Upper lobe of left lung (tissue), 6 donors: ENCODE results near the gene KRTAP4-8. TPM values are rescaled to one million over a fixed set of nuclear protein-coding genes. Genes with fewer than 3 reads are reported as not detected.

Experiments
- ATAC-seq, 2 donors: fragments of 200-7000 bp; cut with Tn5 transposase; one replicate each; pipeline ENCODE4 v1.9.1; 2022; ENCODE audit warnings: mild to moderate bottlenecking in 2 of 2, moderate library complexity in 2 of 2; ENCODE audit not compliant: low FRiP score in 2 of 2
- DNase-seq, 2 donors: peaks; one replicate each; pipeline ENCODE4 v3.0.0-alpha.2; 2019 to 2020
- H3K27ac ChIP-seq, 4 donors: fragments of 200-600 bp; sonication (generic); one replicate each; pipeline ENCODE4 v1.5.1; 2016 to 2019
- H3K27me3 ChIP-seq, 4 donors: fragments of 200-600 bp; sonication (generic); one replicate each; pipeline ENCODE4 v1.5.1; 2017 to 2019
- H3K36me3 ChIP-seq, 4 donors: fragments of 200-600 bp; sonication (generic); one replicate each; pipeline ENCODE4 v1.5.1; 2016 to 2019
- H3K4me1 ChIP-seq, 4 donors: fragments of 200-600 bp; sonication (generic); one replicate each; pipeline ENCODE4 v1.5.1; 2018 to 2019
- H3K4me3 ChIP-seq, 4 donors: fragments of 200-600 bp; sonication (generic); one replicate each; pipeline ENCODE4 v1.5.1; 2017 to 2019; ENCODE audit warnings: mild to moderate bottlenecking in 2 of 4, moderate library complexity in 1 of 4
- H3K9me3 ChIP-seq, 4 donors: fragments of 200-600 bp; sonication (generic); one replicate each; pipeline ENCODE4 v1.5.1; 2018 to 2019
- EP300 ChIP-seq, 4 donors: sonication (generic); formaldehyde crosslinking; IDR thresholded peaks; one replicate each; pipeline ENCODE4 v1.5.1; 2017; ENCODE audit warnings: antibody characterized with exemption in 4 of 4, control low read depth in 2 of 4
- POLR2A ChIP-seq, 4 donors: fragments of 450-650 bp; IDR thresholded peaks; one replicate each; pipeline ENCODE4 v1.5.1; 2016 to 2017; ENCODE audit warnings: antibody characterized with exemption in 4 of 4, mild to moderate bottlenecking in 2 of 4
- POLR2AphosphoS5 ChIP-seq, 2 donors: sonication (generic); formaldehyde crosslinking; IDR thresholded peaks; one replicate each; pipeline ENCODE4 v1.5.1; 2017; ENCODE audit warnings: antibody characterized with exemption in 2 of 2
- WGBS, 2 donors: methylation state at CpG; one replicate each; pipeline ENCODE4 v1.1.5; 2017 to 2018; 5-methylcytosine and 5-hydroxymethylcytosine counted together
- total RNA-seq, 6 donors: library from RNA; depleted of rRNA in 4 of 6; stranded (reverse); fragments of >200 nt in 4 of 6; gene quantifications; one replicate each; pipeline versions ENCODE4 v1.1.0 to v1.2.1, GENCODE V29; 2016 to 2021
- TF ChIP-seq, protein P1 (sequence below), 6 experiments: fragments of 450-650 bp in 4 of 6; fragments of 200-600 bp in 2 of 6; sonication (generic) in 2 of 6; IDR thresholded peaks; one replicate each; pipeline ENCODE4 v1.5.1; 2016 to 2019; ENCODE audit warnings: antibody characterized with exemption in 6 of 6
- donor health status: DM: no; HTN: no; CAD: no; lungs with moderate emphysema.
- donor health status: DM: no; HTN: yes; CAD: no; lungs with severe emphysema.

Gene KRTAP4-8
- total RNA-seq, 6 donors from 2014 or later: not detected

DNA sequence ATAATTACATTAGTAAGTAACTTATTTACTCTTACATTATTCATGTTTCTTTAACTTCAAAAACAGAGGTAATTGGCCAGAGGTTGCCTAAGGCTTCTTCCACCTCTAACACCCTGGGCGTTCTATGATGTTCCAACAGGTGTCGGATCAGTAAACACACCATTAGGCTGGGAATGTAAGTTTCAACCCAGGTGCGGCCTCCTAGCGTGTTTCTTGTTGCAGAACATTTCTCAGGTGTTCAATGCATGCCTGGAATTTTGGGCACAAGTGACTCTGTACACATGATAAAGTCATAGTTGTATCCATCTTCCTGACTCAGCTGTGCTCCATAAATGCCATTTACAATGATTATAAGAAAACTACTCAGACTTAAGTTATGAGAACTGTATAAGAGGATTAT lies 43.9 kb downstream of the KRTAP4-8 start:
- Histone ChIP-seq H3K27ac (no peak overlapping the region), H3K4me3 (no peak overlapping the region), H3K9me3 (no peaks in the 10 kb centered on the region), H3K36me3 (no peaks in the 10 kb centered on the region), H3K27me3 (no peaks in the 10 kb centered on the region), H3K4me1 (no peaks in the 10 kb centered on the region)
- TF ChIP-seq, protein P1, sequence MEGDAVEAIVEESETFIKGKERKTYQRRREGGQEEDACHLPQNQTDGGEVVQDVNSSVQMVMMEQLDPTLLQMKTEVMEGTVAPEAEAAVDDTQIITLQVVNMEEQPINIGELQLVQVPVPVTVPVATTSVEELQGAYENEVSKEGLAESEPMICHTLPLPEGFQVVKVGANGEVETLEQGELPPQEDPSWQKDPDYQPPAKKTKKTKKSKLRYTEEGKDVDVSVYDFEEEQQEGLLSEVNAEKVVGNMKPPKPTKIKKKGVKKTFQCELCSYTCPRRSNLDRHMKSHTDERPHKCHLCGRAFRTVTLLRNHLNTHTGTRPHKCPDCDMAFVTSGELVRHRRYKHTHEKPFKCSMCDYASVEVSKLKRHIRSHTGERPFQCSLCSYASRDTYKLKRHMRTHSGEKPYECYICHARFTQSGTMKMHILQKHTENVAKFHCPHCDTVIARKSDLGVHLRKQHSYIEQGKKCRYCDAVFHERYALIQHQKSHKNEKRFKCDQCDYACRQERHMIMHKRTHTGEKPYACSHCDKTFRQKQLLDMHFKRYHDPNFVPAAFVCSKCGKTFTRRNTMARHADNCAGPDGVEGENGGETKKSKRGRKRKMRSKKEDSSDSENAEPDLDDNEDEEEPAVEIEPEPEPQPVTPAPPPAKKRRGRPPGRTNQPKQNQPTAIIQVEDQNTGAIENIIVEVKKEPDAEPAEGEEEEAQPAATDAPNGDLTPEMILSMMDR (IDR thresholded peaks at IDR 0.05): no peak
- TF ChIP-seq EP300 (IDR thresholded peaks at IDR 0.05) (no peak), POLR2AphosphoS5 (IDR thresholded peaks at IDR 0.05) (no peak), POLR2A (IDR thresholded peaks at IDR 0.05) (no peak)
- ATAC-seq (no peak), DNase-seq (no peak)
- WGBS, 2 donors: 78 to 84% methylated on average over 4 of the region's 4 CpGs

DNA sequence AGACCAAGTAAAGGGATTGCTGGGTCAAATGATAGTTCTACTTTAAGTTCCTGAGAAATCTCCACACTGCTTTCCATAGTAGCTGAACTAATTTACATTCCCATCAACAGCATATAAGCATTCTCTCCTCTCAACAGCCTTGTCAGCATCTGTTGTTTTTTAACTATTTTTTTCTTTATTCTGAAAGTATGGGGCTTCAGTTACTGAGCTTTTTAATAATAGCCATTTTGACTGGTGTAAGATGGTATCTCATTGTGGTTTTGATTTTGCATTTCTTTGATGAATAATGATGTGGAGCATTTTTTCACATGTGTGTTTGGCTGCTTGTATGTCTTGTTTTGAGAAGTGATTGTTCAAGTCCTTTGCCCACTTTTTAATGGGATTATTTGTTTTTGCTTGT lies 45.4 kb downstream of the KRTAP4-8 start:
- Histone ChIP-seq H3K4me3 (no peak overlapping the region), H3K9me3 (no peaks in the 10 kb centered on the region), H3K4me1 (no peaks in the 10 kb centered on the region), H3K27me3 (no peaks in the 10 kb centered on the region), H3K27ac (no peak overlapping the region), H3K36me3 (no peaks in the 10 kb centered on the region)
- DNase-seq (no peak), ATAC-seq (no peak)
- TF ChIP-seq EP300 (IDR thresholded peaks at IDR 0.05) (no peak), POLR2AphosphoS5 (IDR thresholded peaks at IDR 0.05) (no peak), POLR2A (IDR thresholded peaks at IDR 0.05) (no peak)
- TF ChIP-seq, protein P1 (IDR thresholded peaks at IDR 0.05): no peak

DNA sequence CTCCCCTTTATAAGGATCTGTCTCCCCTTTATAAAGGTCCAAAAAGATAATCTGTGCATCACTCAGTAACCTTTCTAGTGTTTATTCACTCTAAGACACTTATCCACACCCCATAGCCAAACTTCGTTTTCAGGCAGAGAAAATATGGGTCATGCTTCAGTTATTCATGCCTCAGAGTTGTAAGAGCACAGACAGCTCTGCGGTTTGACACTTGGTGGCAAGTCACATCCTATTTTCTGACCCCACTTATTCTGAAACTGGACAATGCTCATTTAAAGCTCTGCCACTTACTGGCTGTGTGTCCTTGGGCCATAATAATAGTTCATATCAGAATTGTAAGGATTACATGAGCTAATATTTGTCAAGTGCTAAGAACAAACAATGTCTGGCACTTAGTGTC lies 48.8 kb downstream of the KRTAP4-8 start:
- 51 to 62% methylated on average over 2 of the region's 2 CpGs for WGBS, 2 donors
- Histone ChIP-seq H3K27ac (no peak overlapping the region), H3K4me3 (no peak overlapping the region), H3K27me3 (no peaks in the 10 kb centered on the region), H3K4me1 (no peaks in the 10 kb centered on the region), H3K9me3 (no peaks in the 10 kb centered on the region), H3K36me3 (no peaks in the 10 kb centered on the region)
- TF ChIP-seq POLR2A (IDR thresholded peaks at IDR 0.05): no peak
- TF ChIP-seq POLR2AphosphoS5 (IDR thresholded peaks at IDR 0.05): no peak
- TF ChIP-seq, protein P1 (IDR thresholded peaks at IDR 0.05): no peak
- ATAC-seq: no peak
- no peak for DNase-seq

DNA sequence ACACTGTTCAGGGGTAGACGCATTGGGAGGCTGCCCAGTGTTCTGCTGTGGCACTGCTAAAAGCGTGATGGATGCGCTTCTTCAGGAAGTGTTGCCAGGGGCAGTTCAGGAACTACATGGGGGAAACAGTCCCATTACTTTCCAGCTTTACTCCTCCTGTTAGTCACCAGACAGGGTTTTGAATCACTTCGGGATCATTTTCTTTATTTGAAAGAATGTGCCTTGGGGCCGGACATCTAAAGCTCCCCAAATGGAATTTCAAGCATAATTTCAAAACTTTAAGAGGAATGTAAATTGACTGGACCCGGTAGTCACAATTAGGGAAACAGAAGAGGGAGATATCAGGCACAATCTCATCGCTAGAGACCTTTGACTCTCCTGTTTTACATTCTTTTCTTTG lies 49.5 kb downstream of the KRTAP4-8 start:
- DNase-seq (no peak), ATAC-seq (no peak)
- H3K27ac ChIP-seq: no peak overlapping the region
- 66 to 69% methylated on average over 7 of the region's 7 CpGs for WGBS, 2 donors
- no peaks in the 10 kb centered on the region for H3K27me3 ChIP-seq
- no peaks in the 10 kb centered on the region for H3K9me3 ChIP-seq
- no peak for TF ChIP-seq POLR2AphosphoS5 (IDR thresholded peaks at IDR 0.05)
- no peak for TF ChIP-seq POLR2A (IDR thresholded peaks at IDR 0.05)
- TF ChIP-seq EP300 (IDR thresholded peaks at IDR 0.05): no peak
- no peak overlapping the region for H3K4me3 ChIP-seq
- no peaks in the 10 kb centered on the region for H3K36me3 ChIP-seq
- H3K4me1 ChIP-seq: no peaks in the 10 kb centered on the region

Other genes starting within 250 kb of the KRTAP4-8 start
- not detected for gene KRT12, start 230.9 kb downstream of the KRTAP4-8 start, total RNA-seq
- under 1 TPM in 2 of 6 donors, not detected in 4; 0.31 to 0.37 TPM for gene KRT20, start 212.9 kb downstream of the KRTAP4-8 start, total RNA-seq
- 10 to 100 TPM in 1 of 6 donors, 1 to 10 TPM in 4, under 1 TPM in 1; 0.49 to 10.7 (median 3.1) TPM for gene KRT23, start 160.5 kb downstream of the KRTAP4-8 start, total RNA-seq
- gene KRT39, start 131.2 kb downstream of the KRTAP4-8 start, total RNA-seq: not detected
- under 1 TPM in 1 of 6 donors, not detected in 5; 0.24 TPM for gene KRT40, start 113.8 kb downstream of the KRTAP4-8 start, total RNA-seq
- not detected for gene KRTAP3-3, start 104.0 kb downstream of the KRTAP4-8 start, total RNA-seq
- not detected for gene KRTAP3-2, start 98.2 kb downstream of the KRTAP4-8 start, total RNA-seq
- gene KRTAP3-1, start 89.0 kb downstream of the KRTAP4-8 start, total RNA-seq: not detected
- gene KRTAP1-5, start 70.9 kb downstream of the KRTAP4-8 start, total RNA-seq: not detected
- gene KRTAP1-4, start 67.9 kb downstream of the KRTAP4-8 start, total RNA-seq: not detected
- not detected for gene KRTAP1-3, start 63.3 kb downstream of the KRTAP4-8 start, total RNA-seq
- not detected for gene KRTAP1-1, start 56.7 kb downstream of the KRTAP4-8 start, total RNA-seq
- gene KRTAP2-1, start 50.8 kb downstream of the KRTAP4-8 start, total RNA-seq: not detected
- gene KRTAP2-2, start 42.9 kb downstream of the KRTAP4-8 start, total RNA-seq: not detected
- gene KRTAP2-3, start 38.0 kb downstream of the KRTAP4-8 start, total RNA-seq: not detected
- gene KRTAP2-4, start 32.3 kb downstream of the KRTAP4-8 start, total RNA-seq: not detected
- gene KRTAP4-7, start 14.0 kb downstream of the KRTAP4-8 start, total RNA-seq: not detected
- gene KRTAP4-16, start 4.1 kb upstream of the KRTAP4-8 start, total RNA-seq: not detected
- not detected for gene KRTAP4-9, start 7.2 kb upstream of the KRTAP4-8 start, total RNA-seq
- not detected for gene KRTAP4-11, start 20.2 kb upstream of the KRTAP4-8 start, total RNA-seq
- not detected for gene KRTAP4-12, start 26.0 kb upstream of the KRTAP4-8 start, total RNA-seq
- not detected for gene KRTAP4-6, start 42.4 kb upstream of the KRTAP4-8 start, total RNA-seq
- gene KRTAP4-5, start 51.7 kb upstream of the KRTAP4-8 start, total RNA-seq: not detected
- not detected for gene KRTAP4-4, start 62.6 kb upstream of the KRTAP4-8 start, total RNA-seq
- gene KRTAP4-3, start 70.1 kb upstream of the KRTAP4-8 start, total RNA-seq: not detected
- gene KRTAP4-2, start 80.1 kb upstream of the KRTAP4-8 start, total RNA-seq: not detected
- gene KRTAP4-1, start 86.8 kb upstream of the KRTAP4-8 start, total RNA-seq: not detected
- not detected for gene KRTAP9-1, start 91.7 kb upstream of the KRTAP4-8 start, total RNA-seq
- not detected for gene KRTAP9-2, start 128.5 kb upstream of the KRTAP4-8 start, total RNA-seq
- gene KRTAP9-3, start 134.3 kb upstream of the KRTAP4-8 start, total RNA-seq: not detected
- gene KRTAP9-8, start 139.9 kb upstream of the KRTAP4-8 start, total RNA-seq: not detected
- not detected for gene KRTAP9-4, start 151.5 kb upstream of the KRTAP4-8 start, total RNA-seq
- gene KRTAP9-9, start 157.2 kb upstream of the KRTAP4-8 start, total RNA-seq: not detected
- gene KRTAP9-6, start 167.2 kb upstream of the KRTAP4-8 start, total RNA-seq: not detected
- gene KRTAP9-7, start 177.6 kb upstream of the KRTAP4-8 start, total RNA-seq: not detected
- gene KRTAP29-1, start 204.7 kb upstream of the KRTAP4-8 start, total RNA-seq: not detected
- gene KRTAP16-1, start 211.2 kb upstream of the KRTAP4-8 start, total RNA-seq: not detected
- not detected for gene KRTAP17-1, start 217.6 kb upstream of the KRTAP4-8 start, total RNA-seq